Breast epithelium (tissue), 3 donors: Measurements from ENCODE around the gene ESPN.

Source experiments
- POLR2A ChIP-seq: fragments of 450-650 bp; IDR thresholded peaks from one replicate; pipeline ENCODE4 v1.6.1; 2016; ENCODE audit warnings: antibody characterized with exemption, mild to moderate bottlenecking, moderate library complexity
- POLR2AphosphoS5 ChIP-seq, 3 donors: sonication (generic); formaldehyde crosslinking; IDR thresholded peaks; one replicate each; pipeline ENCODE4 v1.6.1; 2017; ENCODE audit warnings: antibody characterized with exemption in 3 of 3

- TF ChIP-seq POLR2A = no peak
- TF ChIP-seq POLR2AphosphoS5 (IDR thresholded peaks at IDR 0.05) = no peak
Measured at GRCh38 chr1:6425658-6426057, 1.1 kb downstream of the ESPN start.
